ENCODE data around the gene RBM4. TPM values are rescaled to one million over a fixed set of nuclear protein-coding genes. Genes with fewer than 3 reads are reported as not detected.
A peak's percentile ranks its signal among the peaks of the same experiment; 100 is the strongest.

RBM4 gene
- total RNA-seq, 5 donors from 2014 or later (not counting 1 experiment from before 2014, with no cell fraction given): 163 to 233 (median 181) TPM

DNA sequence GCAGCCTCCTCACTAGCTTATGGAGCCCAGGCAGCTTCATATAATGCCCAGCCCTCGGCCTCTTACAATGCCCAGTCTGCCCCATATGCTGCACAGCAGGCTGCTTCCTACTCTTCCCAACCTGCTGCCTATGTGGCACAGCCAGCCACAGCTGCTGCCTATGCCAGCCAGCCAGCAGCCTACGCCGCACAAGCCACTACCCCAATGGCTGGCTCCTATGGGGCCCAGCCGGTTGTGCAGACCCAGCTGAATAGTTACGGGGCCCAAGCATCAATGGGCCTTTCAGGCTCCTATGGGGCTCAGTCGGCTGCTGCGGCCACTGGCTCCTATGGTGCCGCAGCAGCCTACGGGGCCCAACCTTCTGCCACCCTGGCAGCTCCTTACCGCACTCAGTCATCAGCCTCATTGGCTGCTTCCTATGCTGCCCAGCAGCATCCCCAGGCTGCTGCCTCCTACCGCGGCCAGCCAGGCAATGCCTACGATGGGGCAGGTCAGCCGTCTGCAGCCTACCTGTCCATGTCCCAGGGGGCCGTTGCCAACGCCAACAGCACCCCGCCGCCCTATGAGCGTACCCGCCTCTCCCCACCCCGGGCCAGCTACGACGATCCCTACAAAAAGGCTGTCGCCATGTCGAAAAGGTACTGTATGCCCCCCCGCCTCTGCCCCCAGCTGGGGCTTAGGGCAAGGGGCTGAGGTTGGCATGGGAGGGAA, 13.3 kb upstream of the RBM4 start:
- Mint-ChIP-seq H3K27ac (no peak overlapping the region), H3K27me3 (no peaks in the 10 kb centered on the region)
- no peak for DNase-seq

DNA sequence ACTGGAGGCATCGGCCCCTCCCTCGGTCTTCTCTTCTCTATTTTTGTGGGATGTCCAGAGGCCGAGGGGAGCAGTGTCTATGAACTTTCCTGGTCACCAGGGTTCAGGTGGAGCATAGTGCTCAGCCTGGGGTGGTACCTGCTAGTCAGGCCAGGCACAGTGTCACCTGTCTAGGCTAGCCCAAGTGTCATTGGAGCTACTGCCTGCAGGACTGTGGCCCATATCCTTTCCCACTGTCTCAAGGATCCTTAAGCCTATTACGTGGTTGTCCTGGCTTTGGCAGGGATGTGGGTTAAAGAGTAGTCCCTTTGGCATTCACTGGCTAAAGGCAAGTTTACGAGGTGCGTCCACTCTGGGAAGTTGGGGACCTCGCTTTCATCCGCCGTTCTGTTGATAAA, 12.8 kb upstream of the RBM4 start:
- POLR2A ChIA-PET: interaction anchor here (0.9 to 2.2 kb wide), 4 partner anchors 11 to 37 kb away, joined by 3 to 16 read pairs (median 4); partner anchors contain the start of gene RBM4 (in 1 of the 2)

More for the DNA sequence above, 13.3 kb upstream of the RBM4 start:
- Mint-ChIP-seq H3K4me3 (no peak overlapping the region), H3K36me3 (peaks cover 55% of the 10 kb centered on the region), H3K9me3 (no peaks in the 10 kb centered on the region), H3K4me1 (peaks cover 76 to 98% (median 85%) of the 10 kb centered on the region in 3 donors)
- Histone ChIP-seq H3K4me1 (ENCODE audit: control insufficient read depth in 1 of 2, extremely low read depth in 1 of 2, insufficient read depth in 2 of 2, low read length in 2 of 2) (peaks cover 24 to 69% of the 10 kb centered on the region in 2 experiments), H3K27ac (ENCODE audit: low read length) (no peak overlapping the region), H3K9me3 (no peaks in the 10 kb centered on the region), H3K27me3 (replicated peaks in 1 of 2; ENCODE audit: control insufficient read depth in 2 of 2, extremely low read depth in 1 of 2, insufficient read depth in 2 of 2, low read length in 1 of 2) (no peaks in the 10 kb centered on the region), H3K4me3 (ENCODE audit: control insufficient read depth in 1 of 2, extremely low read depth in 1 of 2, low read length in 1 of 2) (no peak overlapping the region), H3K36me3 (ENCODE audit: control insufficient read depth in 2 of 2, extremely low read depth in 1 of 2, insufficient read depth in 1 of 2, low read length in 1 of 2) (peaks cover 27 to 79% of the 10 kb centered on the region in 2 donors)
- ChIA-PET POLR2A (interaction anchor here (0.7 to 2.2 kb wide), 5 partner anchors 11 to 123 kb away, joined by 3 to 16 read pairs (median 3); partner anchors contain the start of gene RBM4 (in 1 of the 2)), CTCF (interaction anchor here (0.6 to 1.8 kb wide), 3 partner anchors 13 to 48 kb away, joined by 3 to 7 read pairs (median 6); partner anchors contain the start of gene RBM4 (in 1 of the 2))
- peak in 1 of 4 experiments; percentile 4 for ATAC-seq (replicated peaks in 1 of 4)
- WGBS (ENCODE audit: insufficient coverage): 98% methylated on average over 23 of the region's 26 CpGs

DNA sequence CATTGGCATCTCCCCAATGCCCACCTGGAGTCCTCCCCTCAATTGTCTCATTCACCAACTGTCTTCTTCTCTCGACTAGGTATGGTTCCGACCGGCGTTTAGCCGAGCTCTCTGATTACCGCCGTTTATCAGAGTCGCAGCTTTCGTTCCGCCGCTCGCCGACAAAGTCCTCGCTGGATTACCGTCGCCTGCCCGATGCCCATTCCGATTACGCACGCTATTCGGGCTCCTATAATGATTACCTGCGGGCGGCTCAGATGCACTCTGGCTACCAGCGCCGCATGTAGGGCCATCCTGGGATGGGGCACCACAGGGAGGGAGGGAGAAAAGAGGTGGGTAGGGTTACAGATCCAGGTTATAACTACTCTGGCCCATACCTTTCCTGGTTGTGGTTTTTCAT, 12.1 kb upstream of the RBM4 start:
- WGBS (ENCODE audit: insufficient coverage): 97% methylated on average over 20 of the region's 25 CpGs
- Histone ChIP-seq H3K4me3 (ENCODE audit: control insufficient read depth in 1 of 2, extremely low read depth in 1 of 2, low read length in 1 of 2) (no peak overlapping the region), H3K27me3 (replicated peaks in 1 of 2; ENCODE audit: control insufficient read depth in 2 of 2, extremely low read depth in 1 of 2, insufficient read depth in 2 of 2, low read length in 1 of 2) (no peaks in the 10 kb centered on the region), H3K4me1 (ENCODE audit: control insufficient read depth in 1 of 2, extremely low read depth in 1 of 2, insufficient read depth in 2 of 2, low read length in 2 of 2) (peaks cover 18 to 60% of the 10 kb centered on the region in 2 experiments), H3K27ac (ENCODE audit: low read length) (no peak overlapping the region), H3K9me3 (no peaks in the 10 kb centered on the region), H3K36me3 (ENCODE audit: control insufficient read depth in 2 of 2, extremely low read depth in 1 of 2, insufficient read depth in 1 of 2, low read length in 1 of 2) (peaks cover 27 to 85% of the 10 kb centered on the region in 2 donors)
- Mint-ChIP-seq H3K36me3 (peaks cover 56% of the 10 kb centered on the region), H3K4me1 (peaks cover 67 to 90% (median 76%) of the 10 kb centered on the region in 3 donors), H3K4me3 (peak overlapping the region in 1 of 3 donors; percentile 41), H3K27ac (no peak overlapping the region), H3K9me3 (no peaks in the 10 kb centered on the region), H3K27me3 (no peaks in the 10 kb centered on the region)
- POLR2A ChIA-PET: interaction anchor here in 1 of 2 donors (0.9 to 1.0 kb wide), 2 partner anchors 10 to 12 kb away, joined by 3 to 4 read pairs; no protein-coding TSS in a partner anchor
- ATAC-seq (replicated peaks in 1 of 4) (no peak), DNase-seq (no peak)
- CTCF ChIA-PET: interaction anchor here in 1 of 2 donors (1.7 kb wide), 1 partner anchor 12 kb away, joined by 4 read pairs; the partner anchor contains the start of gene RBM4

More for the DNA sequence above, 12.8 kb upstream of the RBM4 start:
- Mint-ChIP-seq H3K27ac (no peak overlapping the region), H3K27me3 (no peaks in the 10 kb centered on the region), H3K4me3 (no peak overlapping the region), H3K4me1 (peaks cover 72 to 94% (median 82%) of the 10 kb centered on the region in 3 donors), H3K9me3 (no peaks in the 10 kb centered on the region), H3K36me3 (peaks cover 56% of the 10 kb centered on the region)
- H3K4me1 ChIP-seq (ENCODE audit: control insufficient read depth in 1 of 2, extremely low read depth in 1 of 2, insufficient read depth in 2 of 2, low read length in 2 of 2): peaks cover 21 to 65% of the 10 kb centered on the region in 2 experiments
- H3K36me3 ChIP-seq (ENCODE audit: control insufficient read depth in 2 of 2, extremely low read depth in 1 of 2, insufficient read depth in 1 of 2, low read length in 1 of 2): peaks cover 27 to 84% of the 10 kb centered on the region in 2 donors
- ATAC-seq (replicated peaks in 1 of 4) (peak in 1 of 4 experiments; percentile 6), DNase-seq (no peak)
- no peaks in the 10 kb centered on the region for H3K9me3 ChIP-seq
- H3K27me3 ChIP-seq (replicated peaks in 1 of 2; ENCODE audit: control insufficient read depth in 2 of 2, extremely low read depth in 1 of 2, insufficient read depth in 2 of 2, low read length in 1 of 2): no peaks in the 10 kb centered on the region
- WGBS (ENCODE audit: insufficient coverage): 98% methylated on average over 6 of the region's 9 CpGs
- no peak overlapping the region for H3K27ac ChIP-seq (ENCODE audit: low read length)
- CTCF ChIA-PET: interaction anchor here (0.6 to 1.7 kb wide), 2 partner anchors 13 to 23 kb away, joined by 4 to 7 read pairs; partner anchors contain the start of gene RBM4 (in 1 of the 2)
- H3K4me3 ChIP-seq (ENCODE audit: control insufficient read depth in 1 of 2, extremely low read depth in 1 of 2, low read length in 1 of 2): no peak overlapping the region

DNA sequence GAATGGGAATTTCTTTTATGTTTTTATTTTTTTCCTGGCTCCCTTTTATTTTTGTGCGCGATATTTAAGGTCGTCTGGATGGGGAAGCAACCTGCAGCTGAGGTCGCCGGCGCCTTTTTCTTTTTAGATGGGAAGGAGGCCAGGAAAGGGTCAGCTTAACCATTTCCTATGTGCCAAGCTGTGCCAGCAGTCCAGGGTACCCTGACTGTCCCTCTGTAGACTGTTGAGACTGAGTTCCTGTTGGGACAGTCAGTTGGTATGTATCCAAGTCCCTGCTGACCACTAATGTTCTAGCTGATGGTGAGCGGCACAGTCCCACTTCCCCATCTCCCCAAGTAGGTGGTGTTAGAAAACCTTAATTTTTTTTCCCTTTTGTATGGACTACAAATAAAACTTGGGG, 11.6 kb upstream of the RBM4 start:
- Mint-ChIP-seq H3K27me3 (no peaks in the 10 kb centered on the region), H3K9me3 (no peaks in the 10 kb centered on the region), H3K36me3 (peaks cover 55% of the 10 kb centered on the region), H3K27ac (no peak overlapping the region), H3K4me1 (peaks cover 64 to 90% (median 73%) of the 10 kb centered on the region in 3 donors), H3K4me3 (peak overlapping the region in 1 of 3 donors; percentile 41)
- Histone ChIP-seq H3K4me1 (ENCODE audit: control insufficient read depth in 1 of 2, extremely low read depth in 1 of 2, insufficient read depth in 2 of 2, low read length in 2 of 2) (peaks cover 18 to 60% of the 10 kb centered on the region in 2 experiments), H3K36me3 (ENCODE audit: control insufficient read depth in 2 of 2, extremely low read depth in 1 of 2, insufficient read depth in 1 of 2, low read length in 1 of 2) (peaks cover 27 to 89% of the 10 kb centered on the region in 2 donors), H3K27ac (ENCODE audit: low read length) (no peak overlapping the region), H3K4me3 (ENCODE audit: control insufficient read depth in 1 of 2, extremely low read depth in 1 of 2, low read length in 1 of 2) (no peak overlapping the region), H3K9me3 (no peaks in the 10 kb centered on the region), H3K27me3 (replicated peaks in 1 of 2; ENCODE audit: control insufficient read depth in 2 of 2, extremely low read depth in 1 of 2, insufficient read depth in 2 of 2, low read length in 1 of 2) (no peaks in the 10 kb centered on the region)
- DNase-seq (no peak), ATAC-seq (replicated peaks in 1 of 4) (no peak)
- ChIA-PET POLR2A (interaction anchor here (0.8 to 2.5 kb wide), 4 partner anchors 7 to 1413 kb away, joined by 4 to 14 read pairs (median 8); no protein-coding TSS in a partner anchor), CTCF (interaction anchor here in 1 of 2 donors (1.7 kb wide), 1 partner anchor 11 kb away, joined by 4 read pairs; the partner anchor contains the start of gene RBM4)
- WGBS (ENCODE audit: insufficient coverage): no CpG with 5 or more reads among the region's 7 CpGs

DNA sequence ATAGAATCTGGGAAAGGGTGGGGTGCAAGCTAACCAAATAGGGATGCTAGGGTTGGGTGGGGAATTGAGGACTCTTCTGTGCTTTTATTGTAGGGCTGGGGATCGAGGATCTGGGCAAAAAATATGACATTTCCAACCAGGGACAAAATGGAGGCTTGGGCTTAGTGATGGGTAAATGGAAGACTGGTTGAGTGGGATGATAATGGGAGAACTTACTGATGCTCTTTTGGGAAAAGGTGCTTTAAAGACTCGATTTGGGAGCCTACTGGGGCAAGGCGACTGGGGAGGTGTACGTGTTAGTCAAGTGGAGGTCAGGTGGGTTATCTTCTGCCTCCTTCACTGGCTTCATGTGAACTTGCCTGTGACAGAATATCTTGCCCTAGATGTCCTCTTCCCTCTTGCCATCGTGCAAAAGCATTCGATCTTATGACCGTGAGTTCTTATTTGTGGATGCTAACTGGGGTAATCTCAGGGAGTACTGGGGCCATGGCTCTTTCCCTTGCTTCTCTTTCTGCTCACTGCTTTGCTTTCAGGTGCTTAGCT, 10.4 kb upstream of the RBM4 start:
- peaks cover 51% of the 10 kb centered on the region for H3K36me3 Mint-ChIP-seq
- POLR2A ChIA-PET: interaction anchor here (0.6 to 2.5 kb wide), 5 partner anchors 9 to 35 kb away, joined by 4 to 17 read pairs (median 10); partner anchors contain the start of genes CCDC87 (in 1 of the 2), CCS (in 1 of the 2) and RBM4 (in 1 of the 2)

More for the DNA sequence above, 10.4 kb upstream of the RBM4 start:
- no peak for DNase-seq
- H3K4me3 Mint-ChIP-seq: peak overlapping the region in 1 of 3 donors; percentile 31
- peaks cover 8 to 55% of the 10 kb centered on the region in 2 experiments for H3K4me1 ChIP-seq (ENCODE audit: control insufficient read depth in 1 of 2, extremely low read depth in 1 of 2, insufficient read depth in 2 of 2, low read length in 2 of 2)
- no peak overlapping the region for H3K27ac ChIP-seq (ENCODE audit: low read length)
- peaks cover 25 to 83% of the 10 kb centered on the region in 2 donors for H3K36me3 ChIP-seq (ENCODE audit: control insufficient read depth in 2 of 2, extremely low read depth in 1 of 2, insufficient read depth in 1 of 2, low read length in 1 of 2)
- H3K4me3 ChIP-seq (ENCODE audit: control insufficient read depth in 1 of 2, extremely low read depth in 1 of 2, low read length in 1 of 2): no peak overlapping the region
- CTCF ChIA-PET: interaction anchor here in 1 of 2 donors (1.1 kb wide), 1 partner anchor 50 kb away, joined by 3 read pairs; no protein-coding TSS in a partner anchor
- peaks cover 58 to 82% (median 68%) of the 10 kb centered on the region in 3 donors for H3K4me1 Mint-ChIP-seq
- WGBS (ENCODE audit: insufficient coverage): 96% methylated on average over 3 of the region's 7 CpGs
- ATAC-seq (replicated peaks in 1 of 4): no peak
- no peaks in the 10 kb centered on the region for H3K9me3 ChIP-seq
- H3K27me3 ChIP-seq (replicated peaks in 1 of 2; ENCODE audit: control insufficient read depth in 2 of 2, extremely low read depth in 1 of 2, insufficient read depth in 2 of 2, low read length in 1 of 2): no peaks in the 10 kb centered on the region
- no peaks in the 10 kb centered on the region for H3K9me3 Mint-ChIP-seq
- H3K27me3 Mint-ChIP-seq: no peaks in the 10 kb centered on the region
- H3K27ac Mint-ChIP-seq: peak overlapping the region in 1 of 2 donors; percentile 45
